Nephron progenitor cell (in vitro differentiated cells): Measurements from ENCODE around the gene GSTT4.

ENCODE experiments used
- DNase-seq: peaks from one replicate; pipeline ENCODE4 v3.0.0; 2021
- H3K27ac Mint-ChIP-seq: 2 replicates; pipeline ENCODE4 v1.8.0; 2021; ENCODE audit warnings: mild to moderate bottlenecking, moderate library complexity, mixed read lengths
- H3K27me3 Mint-ChIP-seq: 2 replicates; pipeline ENCODE4 v1.8.0; 2021; ENCODE audit warnings: mild to moderate bottlenecking, low read depth, mixed read lengths; ENCODE audit not compliant: poor library complexity
- H3K36me3 Mint-ChIP-seq: 2 replicates; pipeline ENCODE4 v1.8.0; 2021; ENCODE audit warnings: low read depth, mixed read lengths
- H3K4me1 Mint-ChIP-seq: 2 replicates; pipeline ENCODE4 v1.8.0; 2021; ENCODE audit warnings: mixed read lengths
- H3K4me3 Mint-ChIP-seq: 2 replicates; pipeline ENCODE4 v1.8.0; 2021; ENCODE audit warnings: mild to moderate bottlenecking, moderate library complexity, mixed read lengths
- H3K9me3 Mint-ChIP-seq: 2 replicates; pipeline ENCODE4 v1.8.0; 2021; ENCODE audit warnings: mild to moderate bottlenecking, moderate library complexity, mixed read lengths
- CTCF ChIP-seq: fragments of 200-600 bp; sonication (generic); IDR thresholded peaks from 2 replicates; pipeline ENCODE4 v1.5.0; 2021; ENCODE audit warnings: antibody characterized with exemption

The GSTT4 gene

GRCh38 chr22:24008381-24009226 is 3.4 kb upstream of the GSTT4 start:
- Mint-ChIP-seq H3K36me3 (peaks cover 2% of the 10 kb centered on the region), H3K4me1 (peaks cover 20% of the 10 kb centered on the region), H3K9me3 (no peaks in the 10 kb centered on the region), H3K27ac (no peak overlapping the region), H3K27me3 (peaks cover 11% of the 10 kb centered on the region), H3K4me3 (no peak overlapping the region)
- DNase-seq: no peak
- TF ChIP-seq CTCF: no peak

- Mint-ChIP-seq H3K4me3 (no peak overlapping the region), H3K27ac (no peak overlapping the region), H3K9me3 (no peaks in the 10 kb centered on the region), H3K27me3 (peaks cover 11% of the 10 kb centered on the region), H3K36me3 (no peaks in the 10 kb centered on the region), H3K4me1 (peaks cover 20% of the 10 kb centered on the region)
- no peak for DNase-seq
- TF ChIP-seq CTCF: no peak
Measured at GRCh38 chr22:24008022-24008283, 2.7 kb upstream of the GSTT4 start.

GRCh38 chr22:24007253-24008021 is 2.2 kb upstream of the GSTT4 start:
- TF ChIP-seq CTCF: no peak
- Mint-ChIP-seq H3K9me3 (no peaks in the 10 kb centered on the region), H3K27me3 (peaks cover 11% of the 10 kb centered on the region), H3K36me3 (no peaks in the 10 kb centered on the region), H3K4me1 (peaks cover 17% of the 10 kb centered on the region), H3K4me3 (no peak overlapping the region), H3K27ac (no peak overlapping the region)
- no peak for DNase-seq

- H3K9me3 Mint-ChIP-seq: no peaks in the 10 kb centered on the region
- H3K27me3 Mint-ChIP-seq: peaks cover 11% of the 10 kb centered on the region
- H3K4me1 Mint-ChIP-seq: peaks cover 16% of the 10 kb centered on the region
- no peak overlapping the region for H3K27ac Mint-ChIP-seq
- TF ChIP-seq CTCF: no peak
- DNase-seq: no peak
- no peak overlapping the region for H3K4me3 Mint-ChIP-seq
- H3K36me3 Mint-ChIP-seq: no peaks in the 10 kb centered on the region
Measured at GRCh38 chr22:24006914-24007214, 1.6 kb upstream of the GSTT4 start.

- TF ChIP-seq CTCF: no peak
- Mint-ChIP-seq H3K36me3 (no peaks in the 10 kb centered on the region), H3K27me3 (peaks cover 12% of the 10 kb centered on the region), H3K27ac (no peak overlapping the region), H3K4me1 (peaks cover 18% of the 10 kb centered on the region), H3K9me3 (no peaks in the 10 kb centered on the region), H3K4me3 (no peak overlapping the region)
- no peak for DNase-seq
Measured at GRCh38 chr22:24006207-24006913, 1.1 kb upstream of the GSTT4 start.
